GM19372 (cell line): ENCODE results near the gene C12orf57.

Experiments used
- ATAC-seq: cut with Tn5 transposase; IDR thresholded peaks from one replicate; pipeline ENCODE4 v1.9.1; 2021; ENCODE audit warnings: mild to moderate bottlenecking, low read depth, moderate library complexity; ENCODE audit not compliant: unreplicated experiment

Gene C12orf57

GRCh38 chr12:6981152-6982052 lies 37.6 kb downstream of the C12orf57 start:
- ATAC-seq: no peak

- ATAC-seq: no peak
Measured at GRCh38 chr12:6982532-6982931, 38.7 kb downstream of the C12orf57 start.

GRCh38 chr12:6987956-6988553 lies 44.2 kb downstream of the C12orf57 start:
- no peak for ATAC-seq
